ENCODE measurements around the gene POU2F1.

GRCh38 chr1:167186771-167187170 lies 33.9 kb upstream of the POU2F1 start:
- no peak for TF ChIP-seq CTCF (IDR thresholded peaks at IDR 0.05)
- TF ChIP-seq POLR2A (IDR thresholded peaks at IDR 0.05): no peak
